Activated CD4-positive, alpha-beta T cell treated with anti-CD3 and anti-CD28 coated beads, Interleukin-2, amount 10 ng/mL, durations not matched to agents 24 days and 14 days (primary cell): ENCODE data around the gene ANKRD28. TPM values are rescaled to one million over a fixed set of nuclear protein-coding genes. Genes with fewer than 3 reads are reported as not detected.
"Not testable (repeated sequence)": the region's sequence is repeated elsewhere in the genome, so short reads cannot be mapped to it uniquely, and the experiment has no call there.

Source experiments
- DNase-seq: peaks from one replicate; pipeline ENCODE4 v3.0.0; 2022
- H3K27ac Mint-ChIP-seq: one replicate; pipeline ENCODE4 v1.8.0; 2022; ENCODE audit warnings: mild to moderate bottlenecking, mixed read lengths
- H3K27me3 Mint-ChIP-seq: one replicate; pipeline ENCODE4 v1.8.0; 2022; ENCODE audit warnings: mixed read lengths
- H3K36me3 Mint-ChIP-seq: one replicate; pipeline ENCODE4 v1.8.0; 2022; ENCODE audit warnings: low read depth, mild to moderate bottlenecking, mixed read lengths
- H3K4me1 Mint-ChIP-seq: one replicate; pipeline ENCODE4 v1.8.0; 2021; ENCODE audit warnings: mixed read lengths
- H3K4me3 Mint-ChIP-seq: one replicate; pipeline ENCODE4 v1.8.0; 2022; ENCODE audit warnings: mild to moderate bottlenecking, moderate library complexity, mixed read lengths
- H3K9me3 Mint-ChIP-seq: one replicate; pipeline ENCODE4 v1.8.0; 2021; ENCODE audit warnings: mixed read lengths
- intact Hi-C: fragments of 100-400 bp; cut with micrococcal nuclease; formaldehyde crosslinking; loops from one replicate; pipeline ENCODE4 v1.15.1; 2023
- total RNA-seq: library from RNA; stranded (reverse); gene quantifications from 2 replicates; pipeline ENCODE4 v1.2.3, GENCODE V29; 2022

Gene ANKRD28
- total RNA-seq, 1 donor from 2014 or later = 38.7 TPM

DNA sequence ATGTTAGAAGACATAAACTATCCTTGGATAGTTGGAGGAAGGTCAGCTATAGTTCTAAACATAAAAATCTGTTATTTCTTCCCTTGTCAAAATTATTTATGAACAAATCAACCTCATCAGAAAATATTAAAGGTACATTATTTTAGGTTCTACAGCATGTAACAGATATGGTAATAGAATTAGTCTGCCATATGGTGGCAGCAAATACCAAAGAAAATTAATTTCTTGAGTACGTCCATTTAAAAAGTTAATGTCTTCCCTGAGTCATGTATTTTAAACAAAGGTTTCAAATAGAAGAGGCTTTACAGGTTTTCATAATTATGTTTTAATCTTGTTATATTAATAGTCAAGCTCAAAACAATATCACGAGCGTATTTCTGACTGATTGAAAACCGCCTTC, 17.9 kb upstream of the ANKRD28 start:
- Mint-ChIP-seq H3K27me3 (no peaks in the 10 kb centered on the region), H3K36me3 (no peaks in the 10 kb centered on the region), H3K4me1 (peaks cover 23% of the 10 kb centered on the region), H3K27ac (no peak overlapping the region), H3K4me3 (no peak overlapping the region), H3K9me3 (no peaks in the 10 kb centered on the region)
- intact Hi-C loops = loop anchor here (1.0 to 10.0 kb wide), 4 partner anchors 363 to 735 kb away; partner anchors contain the start of gene CAPN7
- DNase-seq = no peak

DNA sequence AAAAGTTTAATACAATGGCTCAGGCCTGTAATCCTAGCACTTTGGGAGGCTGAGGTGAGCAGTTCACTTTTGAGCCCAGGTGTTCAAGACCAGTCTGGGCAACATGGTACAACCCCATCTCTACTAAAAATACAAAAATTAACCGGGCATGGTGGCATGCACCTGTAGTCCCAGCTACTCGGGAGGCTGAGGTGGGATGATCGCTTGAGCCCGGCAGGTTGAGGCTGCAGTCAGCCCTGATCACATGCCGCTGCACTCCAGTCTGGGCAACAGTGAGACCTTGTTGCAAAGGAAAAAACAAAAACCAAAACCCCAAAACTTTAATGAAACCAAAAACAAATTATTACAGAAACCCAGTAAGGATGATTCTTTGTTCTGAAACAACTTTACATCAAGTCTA, 15.3 kb upstream of the ANKRD28 start:
- not testable (repeated sequence) for H3K27ac Mint-ChIP-seq, H3K4me3 Mint-ChIP-seq, H3K27me3 Mint-ChIP-seq, DNase-seq
- Mint-ChIP-seq H3K36me3 (peaks cover 10% of the 10 kb centered on the region), H3K4me1 (peaks cover 36% of the 10 kb centered on the region), H3K9me3 (peaks cover 10% of the 10 kb centered on the region)
- intact Hi-C loops = loop anchor here (5.0 to 10.0 kb wide), 2 partner anchors 121 to 608 kb away; partner anchors contain the start of gene CAPN7

DNA sequence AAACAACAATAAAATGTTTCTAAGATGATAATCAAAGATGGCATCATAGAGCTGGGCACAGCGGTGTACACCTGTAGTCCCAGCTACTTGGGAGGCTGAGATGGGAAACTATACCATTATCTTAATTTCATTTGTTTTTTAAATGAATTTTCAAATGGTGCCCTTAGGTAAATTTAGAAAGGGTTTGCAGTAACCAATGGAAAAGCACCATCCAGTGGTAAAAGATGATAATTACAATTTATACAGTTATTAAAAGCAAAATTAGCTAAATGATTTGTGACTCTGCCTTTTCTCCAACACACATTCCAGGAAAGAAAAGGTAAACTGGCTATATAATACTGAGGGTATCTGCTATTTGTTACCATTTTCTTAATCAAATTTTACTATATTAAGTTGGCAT, 14.4 kb upstream of the ANKRD28 start:
- Mint-ChIP-seq H3K27me3 (no peaks in the 10 kb centered on the region), H3K27ac (no peak overlapping the region), H3K9me3 (peaks cover 10% of the 10 kb centered on the region), H3K4me1 (peaks cover 33% of the 10 kb centered on the region), H3K4me3 (no peak overlapping the region), H3K36me3 (peaks cover 12% of the 10 kb centered on the region)
- intact Hi-C loops = loop anchor here (1.0 to 10.0 kb wide), 4 partner anchors 120 to 607 kb away; partner anchors contain the start of genes BTD, CAPN7 and HACL1
- no peak for DNase-seq

DNA sequence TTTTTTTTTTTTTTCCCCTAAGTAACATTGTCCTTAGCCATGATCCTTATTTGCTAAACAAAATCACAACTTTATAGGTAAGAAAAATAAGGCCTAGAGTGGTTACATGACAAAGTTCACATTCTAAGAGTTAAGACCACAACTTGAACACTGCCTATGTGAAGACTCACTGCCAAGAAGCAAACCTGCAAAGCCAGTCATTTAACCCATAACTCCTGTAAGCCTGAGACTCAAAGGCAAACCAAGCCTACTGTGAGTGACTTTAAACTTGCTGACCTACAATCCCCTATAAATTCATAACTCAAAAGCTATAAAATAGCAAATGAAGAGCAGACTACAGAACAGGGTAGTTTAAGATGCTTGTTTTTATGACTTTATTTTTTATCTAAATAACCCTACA, 12.9 kb upstream of the ANKRD28 start:
- DNase-seq = no peak
- H3K27ac Mint-ChIP-seq = peak overlapping the region; percentile 70
- no peaks in the 10 kb centered on the region for H3K27me3 Mint-ChIP-seq
- peaks cover 10% of the 10 kb centered on the region for H3K9me3 Mint-ChIP-seq
- intact Hi-C loops = loop anchor here (2.0 to 10.0 kb wide), 3 partner anchors 14 to 606 kb away; partner anchors contain the start of genes ANKRD28 and CAPN7
- H3K36me3 Mint-ChIP-seq = peaks cover 17% of the 10 kb centered on the region
- no peak overlapping the region for H3K4me3 Mint-ChIP-seq
- H3K4me1 Mint-ChIP-seq = peaks cover 34% of the 10 kb centered on the region

DNA sequence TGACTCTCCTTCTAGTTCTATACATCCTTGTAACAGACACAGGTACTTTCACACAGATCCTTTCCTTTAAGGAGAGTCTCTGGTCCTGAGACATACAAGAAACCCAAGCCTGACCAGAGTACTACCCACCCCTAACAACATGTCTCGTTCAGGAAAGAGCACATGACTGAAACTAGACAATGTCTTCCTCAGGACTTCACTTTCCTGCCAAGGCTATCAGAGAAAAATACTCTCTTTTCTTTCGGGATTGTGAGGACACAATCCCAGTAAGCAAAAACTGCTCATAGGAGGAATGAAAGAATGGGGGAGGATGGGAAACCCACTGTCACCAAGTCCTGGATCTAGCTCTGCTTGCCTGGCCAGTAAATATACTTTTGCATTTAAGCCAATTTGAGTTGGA, 11.5 kb upstream of the ANKRD28 start:
- Mint-ChIP-seq H3K4me1 (peaks cover 44% of the 10 kb centered on the region), H3K4me3 (no peak overlapping the region), H3K27ac (no peak overlapping the region), H3K36me3 (peaks cover 17% of the 10 kb centered on the region), H3K27me3 (no peaks in the 10 kb centered on the region), H3K9me3 (peaks cover 10% of the 10 kb centered on the region)
- intact Hi-C loops = no loop called here
- DNase-seq = no peak

DNA sequence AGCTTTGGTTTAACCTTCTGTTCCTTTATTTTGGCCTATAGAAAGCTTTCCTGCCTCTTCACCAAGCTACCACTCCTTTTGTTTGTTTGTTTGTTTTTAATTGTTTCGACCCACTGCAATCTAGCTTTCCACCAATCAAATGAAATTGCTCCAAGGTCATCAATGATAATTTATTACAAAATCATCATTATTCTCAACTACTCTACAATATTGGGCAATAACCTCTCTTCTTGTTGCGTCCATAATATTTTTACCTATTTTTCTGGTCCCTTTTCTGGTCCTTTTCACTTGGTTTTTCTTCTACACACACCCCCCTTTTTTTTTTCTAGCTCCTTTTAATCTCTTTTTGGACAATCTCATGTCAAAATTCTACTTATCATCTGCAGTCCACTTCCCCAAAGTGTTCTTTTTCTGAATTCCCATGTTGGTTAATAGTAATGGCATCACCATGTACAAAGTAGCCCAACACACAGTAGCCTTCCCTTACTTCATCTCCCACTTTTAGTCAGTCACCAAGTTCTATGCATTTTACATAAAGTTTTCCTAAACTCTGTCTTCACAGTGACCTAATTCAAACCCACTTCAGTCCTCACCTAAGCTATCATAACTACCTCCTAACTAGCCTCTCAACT, 11.0 kb upstream of the ANKRD28 start:
- no peak overlapping the region for H3K4me3 Mint-ChIP-seq
- DNase-seq = no peak
- H3K36me3 Mint-ChIP-seq = peaks cover 17% of the 10 kb centered on the region
- H3K4me1 Mint-ChIP-seq = peaks cover 47% of the 10 kb centered on the region
- H3K27me3 Mint-ChIP-seq = no peaks in the 10 kb centered on the region
- no peak overlapping the region for H3K27ac Mint-ChIP-seq
- H3K9me3 Mint-ChIP-seq = peaks cover 10% of the 10 kb centered on the region
- intact Hi-C loops = no loop called here

DNA sequence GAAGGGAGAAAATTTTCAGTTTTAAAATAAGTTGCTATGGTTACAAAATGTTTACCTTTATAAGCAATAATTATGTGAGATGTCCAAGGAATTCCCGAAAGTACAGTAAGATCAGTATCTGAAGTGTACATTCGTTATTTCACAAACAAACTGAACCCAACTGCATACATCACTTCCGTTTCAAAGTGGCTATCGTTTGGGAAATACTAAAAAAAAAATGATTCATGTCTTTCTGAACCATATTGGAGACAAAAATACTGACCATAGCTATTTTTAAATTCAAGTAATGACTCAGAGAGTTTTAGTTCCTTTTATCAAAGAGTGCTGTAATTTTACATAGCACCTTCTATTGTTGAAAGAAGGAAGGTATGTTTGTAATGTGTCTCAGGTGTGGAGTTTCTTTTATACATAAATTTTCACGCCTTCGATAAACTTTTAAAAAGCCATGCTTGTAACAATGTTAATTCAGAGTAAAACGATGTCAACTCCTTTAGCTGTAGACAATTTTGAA, 8.0 kb upstream of the ANKRD28 start:
- DNase-seq = no peak
- no peaks in the 10 kb centered on the region for H3K27me3 Mint-ChIP-seq
- H3K4me3 Mint-ChIP-seq = no peak overlapping the region
- peaks cover 16% of the 10 kb centered on the region for H3K9me3 Mint-ChIP-seq
- H3K27ac Mint-ChIP-seq = peak overlapping the region; percentile 76
- peaks cover 30% of the 10 kb centered on the region for H3K36me3 Mint-ChIP-seq
- H3K4me1 Mint-ChIP-seq = peaks cover 64% of the 10 kb centered on the region
- intact Hi-C loops = loop anchor here (1.0 kb wide), 1 partner anchor 9 kb away; the partner anchor contains the start of gene ANKRD28

DNA sequence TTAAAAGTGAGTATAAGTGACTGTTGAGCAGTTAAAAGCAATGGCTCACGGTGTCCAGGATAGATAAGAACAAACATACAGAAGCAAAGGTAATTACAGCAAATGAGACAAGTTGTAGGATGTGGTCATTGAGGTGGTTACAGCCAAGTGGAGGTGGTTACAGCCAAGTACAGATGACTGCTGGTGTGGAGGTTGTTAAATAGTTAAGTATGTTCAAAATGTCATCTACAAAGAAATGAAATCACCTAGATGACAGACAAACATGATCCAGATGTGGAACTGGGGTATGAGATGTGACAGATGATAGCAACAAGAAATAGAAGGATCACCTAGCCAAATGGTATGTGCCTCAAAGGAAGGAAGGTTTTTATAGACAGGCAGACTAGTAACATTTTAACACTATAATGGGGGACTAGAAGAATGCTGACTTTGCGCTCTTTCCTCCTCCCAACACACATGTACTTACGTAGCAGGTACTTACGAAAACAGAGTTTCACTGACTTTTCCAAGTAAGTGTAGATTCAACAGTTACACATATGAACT, 6.8 kb upstream of the ANKRD28 start:
- intact Hi-C loops = loop anchor here (1.0 kb wide), 1 partner anchor 7 kb away; the partner anchor contains the start of gene ANKRD28
- Mint-ChIP-seq H3K4me3 (peak overlapping the region; percentile 1), H3K36me3 (peaks cover 30% of the 10 kb centered on the region), H3K9me3 (peaks cover 16% of the 10 kb centered on the region), H3K27me3 (no peaks in the 10 kb centered on the region), H3K4me1 (peaks cover 66% of the 10 kb centered on the region), H3K27ac (peak overlapping the region; percentile 75)
- DNase-seq = no peak

DNA sequence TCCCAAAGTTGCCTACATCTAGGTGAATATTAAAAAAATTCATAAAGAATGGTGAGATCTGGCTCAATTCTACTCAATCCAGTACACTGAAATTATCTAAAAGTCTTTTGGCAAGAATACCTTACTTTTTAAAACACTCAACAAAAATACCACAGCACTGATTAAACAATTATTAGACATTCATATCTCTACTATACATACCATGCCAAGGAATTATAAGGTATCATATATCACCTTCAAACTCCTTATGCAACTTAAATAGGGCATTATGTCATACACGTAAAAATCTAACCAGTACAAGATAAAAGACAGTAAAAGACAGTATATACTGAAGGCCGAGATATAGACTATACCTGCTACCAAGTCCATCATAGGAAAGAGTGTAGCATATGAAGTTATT, 6.1 kb upstream of the ANKRD28 start:
- no peak for DNase-seq
- intact Hi-C loops = no loop called here
- Mint-ChIP-seq H3K9me3 (peaks cover 12% of the 10 kb centered on the region), H3K4me3 (no peak overlapping the region), H3K27me3 (no peaks in the 10 kb centered on the region), H3K27ac (no peak overlapping the region), H3K36me3 (peaks cover 26% of the 10 kb centered on the region), H3K4me1 (peaks cover 66% of the 10 kb centered on the region)

DNA sequence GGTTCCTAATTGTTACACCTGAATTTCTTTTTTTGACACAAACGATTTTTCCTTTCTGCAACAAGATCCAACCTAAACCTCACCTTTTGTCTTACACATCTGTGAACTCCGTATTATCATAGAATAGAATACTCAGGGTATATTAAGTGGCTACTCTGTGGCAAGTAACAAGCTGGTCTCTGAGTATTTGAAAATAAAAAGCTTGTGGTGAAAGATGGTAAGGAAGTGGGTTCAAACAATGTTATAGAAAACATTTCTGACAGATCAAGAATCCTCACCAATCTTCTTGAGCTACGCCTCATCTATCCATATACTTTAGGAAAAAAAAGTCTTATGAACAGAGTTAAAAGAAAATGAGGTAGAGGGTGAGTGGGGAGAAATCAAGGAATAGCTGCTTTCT, 3.5 kb upstream of the ANKRD28 start:
- H3K27me3 Mint-ChIP-seq = no peaks in the 10 kb centered on the region
- H3K9me3 Mint-ChIP-seq = peaks cover 6% of the 10 kb centered on the region
- H3K4me1 Mint-ChIP-seq = peaks cover 66% of the 10 kb centered on the region
- H3K27ac Mint-ChIP-seq = peak overlapping the region; percentile 77
- H3K4me3 Mint-ChIP-seq = peak overlapping the region; percentile 42
- intact Hi-C loops = no loop called here
- DNase-seq = no peak
- peaks cover 13% of the 10 kb centered on the region for H3K36me3 Mint-ChIP-seq

DNA sequence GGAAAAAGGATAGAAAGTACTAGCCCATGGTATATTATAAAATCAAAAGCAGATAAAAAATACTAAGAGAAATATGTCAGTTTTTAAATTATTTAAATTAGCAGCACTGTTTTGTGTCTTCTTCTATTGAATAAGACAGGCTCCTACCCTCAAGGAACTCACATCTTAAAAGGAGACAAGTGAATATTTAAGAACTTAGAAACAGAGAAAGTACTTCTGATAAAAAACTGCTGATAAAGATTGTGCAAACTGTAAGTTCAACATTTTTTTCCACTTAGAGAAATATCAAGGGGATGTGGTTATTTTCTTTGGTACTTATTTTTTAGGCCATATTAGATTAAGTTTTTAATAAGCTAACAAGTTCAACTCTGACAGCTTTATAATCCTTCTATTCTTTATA, 3.0 kb upstream of the ANKRD28 start:
- no peak overlapping the region for H3K4me3 Mint-ChIP-seq
- peaks cover 13% of the 10 kb centered on the region for H3K36me3 Mint-ChIP-seq
- peak overlapping the region; percentile 77 for H3K27ac Mint-ChIP-seq
- intact Hi-C loops = no loop called here
- peaks cover 63% of the 10 kb centered on the region for H3K4me1 Mint-ChIP-seq
- DNase-seq = no peak
- H3K9me3 Mint-ChIP-seq = peaks cover 6% of the 10 kb centered on the region
- no peaks in the 10 kb centered on the region for H3K27me3 Mint-ChIP-seq

DNA sequence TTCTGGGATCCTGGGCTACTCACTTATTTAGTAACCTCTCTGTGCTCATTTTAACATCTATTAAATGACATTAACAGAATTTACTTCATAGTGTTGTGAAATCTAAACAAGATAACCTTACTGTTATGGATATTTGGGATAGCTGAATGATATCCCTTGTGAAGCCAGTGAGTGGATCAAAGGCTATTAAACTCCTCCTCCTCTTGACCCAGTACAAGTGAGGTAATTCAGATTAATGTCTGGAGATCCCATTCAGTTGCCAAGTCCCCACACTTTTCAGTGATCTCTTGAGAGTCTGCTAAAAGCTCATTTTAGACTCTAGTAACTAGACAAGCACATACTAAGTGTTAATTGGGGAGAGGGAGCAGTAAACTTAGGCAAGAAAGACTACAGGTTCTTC, 2.5 kb upstream of the ANKRD28 start:
- Mint-ChIP-seq H3K9me3 (peaks cover 6% of the 10 kb centered on the region), H3K27ac (peak overlapping the region; percentile 72)
- intact Hi-C loops = no loop called here

DNA sequence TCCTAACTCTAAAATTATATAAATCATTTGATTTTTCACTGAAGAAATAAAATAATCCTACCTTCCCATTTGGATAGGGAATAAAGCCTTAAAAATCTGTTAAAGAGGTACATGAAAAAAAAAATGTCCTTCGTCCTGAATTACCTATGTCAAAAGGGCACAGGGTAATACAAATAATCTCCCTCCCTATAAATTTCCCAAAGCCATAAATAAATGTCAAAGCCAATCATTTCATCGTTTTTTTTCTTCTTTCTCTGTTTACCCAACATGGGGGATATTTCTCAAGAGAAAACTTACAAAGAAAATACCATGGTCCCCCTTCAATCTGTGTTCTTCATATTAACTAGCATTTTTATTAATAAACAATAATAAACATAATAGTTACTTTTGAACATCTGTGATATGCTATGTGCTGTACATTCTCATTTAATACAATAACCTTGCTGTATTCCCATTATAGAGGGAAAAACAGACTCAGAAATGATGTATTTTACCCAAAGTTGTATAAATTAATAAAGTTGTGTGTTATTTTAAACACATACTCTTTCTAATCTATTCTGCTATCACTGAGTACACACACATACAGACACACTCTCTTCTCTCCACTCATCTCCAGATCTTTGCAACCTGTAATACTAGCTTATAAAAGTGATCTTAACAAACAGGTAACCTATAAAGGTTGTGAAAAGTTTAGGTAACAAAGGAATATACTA, 910 bp upstream of the ANKRD28 start:
- peak overlapping the region; percentile 71 for H3K27ac Mint-ChIP-seq
- no peaks in the 10 kb centered on the region for H3K27me3 Mint-ChIP-seq
- DNase-seq = no peak
- H3K36me3 Mint-ChIP-seq = peaks cover 17% of the 10 kb centered on the region
- intact Hi-C loops = loop anchor here (1.0 to 5.0 kb wide), 6 partner anchors 29 to 504 kb away; no protein-coding TSS in a partner anchor
- H3K4me3 Mint-ChIP-seq = peak overlapping the region; percentile 15
- H3K9me3 Mint-ChIP-seq = peaks cover 6% of the 10 kb centered on the region
- peaks cover 64% of the 10 kb centered on the region for H3K4me1 Mint-ChIP-seq

More for the DNA sequence above, 2.5 kb upstream of the ANKRD28 start:
- H3K4me1 Mint-ChIP-seq = peaks cover 64% of the 10 kb centered on the region
- peaks cover 13% of the 10 kb centered on the region for H3K36me3 Mint-ChIP-seq
- DNase-seq = no peak
- peak overlapping the region; percentile 2 for H3K4me3 Mint-ChIP-seq
- H3K27me3 Mint-ChIP-seq = no peaks in the 10 kb centered on the region
